GM23338 (cell line): Measurements from ENCODE around the gene AP5Z1. TPM values are rescaled to one million over a fixed set of nuclear protein-coding genes. Genes with fewer than 3 reads are reported as not detected.

Experiments used
- ATAC-seq: fragments of 200-7000 bp; cut with Tn5 transposase; 3 replicates; pipeline ENCODE4 v1.9.1; 2020
- DNase-seq: peaks from one replicate; pipeline ENCODE4 v3.0.0-alpha.2; 2015; ENCODE audit warnings: low spot score
- H2AFZ ChIP-seq: fragments of 200-600 bp; sonication (generic); 2 replicates; pipeline ENCODE4 v1.8.0; 2016; ENCODE audit warnings: antibody characterized with exemption, mild to moderate bottlenecking, moderate library complexity
- H3F3A ChIP-seq: fragments of 200-600 bp; sonication (generic); replicated peaks from 2 replicates; pipeline ENCODE4 v1.8.0; 2017; ENCODE audit warnings: antibody characterized with exemption, mixed run types, low read depth
- H3K27ac ChIP-seq: fragments of 200-600 bp; sonication (generic); 2 replicates; pipeline ENCODE4 v1.6.1; 2016; ENCODE audit warnings: low read depth
- H3K27me3 ChIP-seq: fragments of 200-600 bp; sonication (generic); 2 replicates; pipeline ENCODE4 v1.8.0; 2016; ENCODE audit warnings: mild to moderate bottlenecking, mixed run types, moderate library complexity; ENCODE audit not compliant: insufficient read depth
- H3K36me3 ChIP-seq: fragments of 200-600 bp; sonication (generic); 2 replicates; pipeline ENCODE4 v1.8.0; 2016; ENCODE audit warnings: mild to moderate bottlenecking; ENCODE audit not compliant: insufficient read depth
- H3K4me1 ChIP-seq: fragments of 200-600 bp; sonication (generic); 2 replicates; pipeline ENCODE4 v1.8.0; 2016; ENCODE audit warnings: mild to moderate bottlenecking, moderate library complexity; ENCODE audit not compliant: insufficient read depth
- H3K4me2 ChIP-seq: fragments of 200-600 bp; sonication (generic); 2 replicates; pipeline ENCODE4 v1.7.1; 2017; ENCODE audit warnings: mixed run types
- H3K4me3 ChIP-seq: fragments of 200-600 bp; sonication (generic); 2 replicates; pipeline ENCODE4 v1.6.1; 2016; ENCODE audit warnings: mixed run types
- H3K79me2 ChIP-seq: fragments of 200-600 bp; sonication (generic); replicated peaks from 2 replicates; pipeline ENCODE4 v1.8.0; 2017; ENCODE audit warnings: mild to moderate bottlenecking; ENCODE audit not compliant: insufficient read depth
- H3K9me2 ChIP-seq: fragments of 200-600 bp; sonication (generic); 2 replicates; pipeline ENCODE4 v1.8.0; 2017; ENCODE audit not compliant: insufficient read depth
- H4K20me1 ChIP-seq: fragments of 200-600 bp; sonication (generic); replicated peaks from 2 replicates; pipeline ENCODE4 v1.8.0; 2017; ENCODE audit warnings: mild to moderate bottlenecking; ENCODE audit not compliant: insufficient read depth
- H3K27ac Mint-ChIP-seq: 2 replicates; pipeline ENCODE4 v1.8.0; 2020; ENCODE audit warnings: inconsistent platforms, mild to moderate bottlenecking, moderate library complexity, mixed read lengths
- H3K27me3 Mint-ChIP-seq: 3 replicates; pipeline ENCODE4 v1.8.0; 2022; ENCODE audit warnings: low read depth, mild to moderate bottlenecking, moderate library complexity, mixed read lengths, inconsistent platforms; ENCODE audit not compliant: insufficient read depth, poor library complexity
- H3K36me3 Mint-ChIP-seq: 3 replicates; pipeline ENCODE4 v1.8.0; 2021; ENCODE audit warnings: low read depth, mild to moderate bottlenecking, inconsistent platforms, moderate library complexity, mixed read lengths
- H3K4me1 Mint-ChIP-seq: 3 replicates; pipeline ENCODE4 v1.8.0; 2020; ENCODE audit warnings: mild to moderate bottlenecking, inconsistent platforms, mixed read lengths
- H3K4me3 Mint-ChIP-seq: 3 replicates; pipeline ENCODE4 v1.8.0; 2021; ENCODE audit warnings: moderate library complexity, mild to moderate bottlenecking, inconsistent platforms, mixed read lengths
- H3K9me3 Mint-ChIP-seq: 3 replicates; pipeline ENCODE4 v1.8.0; 2020; ENCODE audit warnings: moderate library complexity, mild to moderate bottlenecking, inconsistent platforms, mixed read lengths
- CREB1 ChIP-seq: fragments of 250-450 bp; sonication (Bioruptor Pico); IDR thresholded peaks from 2 replicates; pipeline ENCODE4 v1.5.0; 2020; ENCODE audit warnings: low read depth, mild to moderate bottlenecking, moderate library complexity
- CTCF ChIP-seq, 2 experiments: fragments of 200-600 bp in 1 of 2; sonication (generic) in 1 of 2; conservative IDR thresholded peaks; 2 replicates each; pipeline versions ENCODE4 v1.5.1 to v1.6.1; 2016 to 2017; ENCODE audit warnings: antibody characterized with exemption in 2 of 2, low read depth in 2 of 2, mild to moderate bottlenecking in 2 of 2, moderate library complexity in 1 of 2
- ETS1 ChIP-seq: IDR thresholded peaks from 2 replicates; pipeline ENCODE4 v1.6.1; 2016; ENCODE audit warnings: antibody characterized with exemption
- EZH2phosphoT487 ChIP-seq: fragments of 200-600 bp; sonication (generic); IDR thresholded peaks from one replicate; pipeline ENCODE4 v1.8.1; 2018; ENCODE audit warnings: antibody characterized with exemption; ENCODE audit not compliant: unreplicated experiment
- JUNB ChIP-seq: IDR thresholded peaks from one replicate; pipeline ENCODE4 v1.6.1; 2016; ENCODE audit warnings: antibody characterized with exemption; ENCODE audit not compliant: unreplicated experiment
- NANOG ChIP-seq: IDR thresholded peaks from 2 replicates; pipeline ENCODE4 v1.6.1; 2016; ENCODE audit warnings: antibody characterized with exemption, borderline replicate concordance
- POLR2AphosphoS5 ChIP-seq: IDR thresholded peaks from 2 replicates; pipeline ENCODE4 v1.6.1; 2016; ENCODE audit warnings: antibody characterized with exemption, low read depth
- REST ChIP-seq: IDR thresholded peaks from one replicate; pipeline ENCODE4 v1.6.1; 2018; ENCODE audit warnings: antibody characterized with exemption; ENCODE audit not compliant: unreplicated experiment
- ZNF114 ChIP-seq: fragments of 250-450 bp; sonication (Bioruptor Pico); IDR thresholded peaks from 2 replicates; pipeline ENCODE4 v1.5.0; 2020; ENCODE audit warnings: mild to moderate bottlenecking, moderate library complexity
- polyA plus RNA-seq: library from polyadenylated mRNA; unstranded; fragments of >200 nt; fragmentation: Nextera tagmentation; extraction: Ambion mirVana; gene quantifications from 2 replicates; pipeline ENCODE4 v1.2.1, GENCODE V29; 2016
- total RNA-seq: library from RNA; depleted of rRNA; stranded (reverse); fragments of >200 nt; shearing (Covaris generic); gene quantifications from 2 replicates; pipeline ENCODE4 v1.2.3, GENCODE V29; 2014

Gene AP5Z1
- total and polyA plus RNA-seq, 2 experiments from 2014 or later: 16.3 to 31.2 TPM

GRCh38 chr7:4753598-4754432 is 21.6 kb upstream of the AP5Z1 start:
- no peaks in the 10 kb centered on the region for H3K9me3 Mint-ChIP-seq
- Histone ChIP-seq H2AFZ (no peak overlapping the region), H3K9me2 (no peaks in the 10 kb centered on the region), H3K36me3 (no peaks in the 10 kb centered on the region), H3K4me3 (no peak overlapping the region), H3K4me1 (no peaks in the 10 kb centered on the region), H3F3A (no peaks in the 10 kb centered on the region), H4K20me1 (peaks cover 8% of the 10 kb centered on the region; the same call in 1 of the 2 replicates), H3K4me2 (no peak overlapping the region), H3K27me3 (no peaks in the 10 kb centered on the region), H3K27ac (no peak overlapping the region), H3K79me2 (0 out of 2 replicates have a peak, but pooled peaks cover 2% of the 10 kb centered on the region)
- no peak overlapping the region for H3K27ac Mint-ChIP-seq
- DNase-seq (peak; percentile 89), ATAC-seq (peak; percentile 99)
- no peaks in the 10 kb centered on the region for H3K4me1 Mint-ChIP-seq
- TF ChIP-seq ETS1 (no peak), CTCF (conservative IDR thresholded peaks at IDR 0.05; ENCODE audit: low read depth in 2 of 2) (peak; percentile 84 to 96)
- H3K4me3 Mint-ChIP-seq: no peak overlapping the region
- peaks cover 8% of the 10 kb centered on the region for H3K36me3 Mint-ChIP-seq
- peaks cover under 1% of the 10 kb centered on the region for H3K27me3 Mint-ChIP-seq

- H3K9me3 Mint-ChIP-seq: no peaks in the 10 kb centered on the region
- H3K4me3 Mint-ChIP-seq: no peak overlapping the region
- no peaks in the 10 kb centered on the region for H3K36me3 ChIP-seq
These were observed 20.9 kb upstream of the AP5Z1 start for GRCh38 chr7:4754433-4755010.

More at GRCh38 chr7:4754433-4755010, 20.9 kb upstream of the AP5Z1 start:
- H3K4me2 ChIP-seq: no peak overlapping the region
- no peaks in the 10 kb centered on the region for H3K9me2 ChIP-seq
- ATAC-seq (no peak), DNase-seq (no peak)
- Mint-ChIP-seq H3K36me3 (peaks cover 8% of the 10 kb centered on the region), H3K27ac (no peak overlapping the region), H3K4me1 (no peaks in the 10 kb centered on the region), H3K27me3 (no peaks in the 10 kb centered on the region)
- no peak overlapping the region for H3K27ac ChIP-seq
- H4K20me1 ChIP-seq: peaks cover 8% of the 10 kb centered on the region; the same call in 1 of the 2 replicates
- H3K27me3 ChIP-seq: no peaks in the 10 kb centered on the region
- 0 out of 2 replicates have a peak, but pooled peaks cover 2% of the 10 kb centered on the region for H3K79me2 ChIP-seq
- H3F3A ChIP-seq: no peaks in the 10 kb centered on the region
- no peak for TF ChIP-seq CTCF (conservative IDR thresholded peaks at IDR 0.05; ENCODE audit: low read depth in 2 of 2)
- TF ChIP-seq NANOG: no peak
- TF ChIP-seq CREB1 (CRISPR knock-in tag): no peak
- no peak for TF ChIP-seq EZH2phosphoT487
- TF ChIP-seq ZNF114: no peak
- no peak for TF ChIP-seq REST
- no peak for TF ChIP-seq POLR2AphosphoS5
- no peak for TF ChIP-seq ETS1
- no peak for TF ChIP-seq JUNB
- H3K4me1 ChIP-seq: no peaks in the 10 kb centered on the region
- H2AFZ ChIP-seq: no peak overlapping the region
- H3K4me3 ChIP-seq: no peak overlapping the region
